Measurements from ENCODE around the gene PGC.

The PGC gene

DNA sequence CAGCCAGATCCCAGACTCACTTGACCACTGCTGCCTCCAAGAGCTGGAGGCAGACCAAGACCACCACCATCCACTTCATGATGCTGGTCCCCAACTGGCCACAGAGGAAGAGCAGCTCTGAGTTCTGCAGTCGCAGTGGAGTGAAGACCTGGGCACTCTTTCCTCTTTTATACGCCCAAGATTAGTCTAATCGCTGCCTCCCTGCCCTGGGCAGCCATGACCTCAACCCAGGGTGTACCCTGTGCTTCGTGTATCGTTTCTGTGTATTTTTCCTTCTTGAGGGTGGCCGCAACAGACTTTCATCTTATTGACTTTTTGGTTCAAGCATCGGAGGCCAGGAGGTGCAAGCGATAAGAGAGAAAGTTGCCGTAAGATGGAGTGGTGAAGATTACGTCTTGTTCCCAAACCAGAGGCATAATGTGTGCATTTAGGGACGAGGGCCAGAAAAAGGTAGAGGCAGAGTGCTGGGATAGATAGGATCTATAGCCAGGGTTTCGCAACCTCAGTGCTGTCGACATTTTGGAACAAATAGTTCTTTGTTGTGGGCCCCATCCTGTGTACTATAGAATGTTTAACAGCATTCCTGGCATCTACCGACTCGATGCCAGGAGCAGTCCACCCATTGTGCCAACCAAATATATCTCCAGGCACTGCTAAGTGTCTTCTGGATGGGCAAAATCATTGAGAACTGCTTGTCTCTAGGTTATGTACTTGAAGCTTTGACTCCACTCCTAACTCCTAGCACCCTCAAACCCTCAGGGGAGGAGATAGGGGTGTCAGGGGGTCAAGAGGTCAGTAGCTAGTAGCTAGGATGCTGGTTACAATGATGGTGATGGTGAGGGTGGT is at the start of gene PGC:
Gene PGC, minus strand, starts transcription at position 142 of the 846 bp plus-strand sequence. Its CDS starts 63 bp downstream, at position 79.
- DNase-seq (ENCODE audit: low read depth): no peak

DNA sequence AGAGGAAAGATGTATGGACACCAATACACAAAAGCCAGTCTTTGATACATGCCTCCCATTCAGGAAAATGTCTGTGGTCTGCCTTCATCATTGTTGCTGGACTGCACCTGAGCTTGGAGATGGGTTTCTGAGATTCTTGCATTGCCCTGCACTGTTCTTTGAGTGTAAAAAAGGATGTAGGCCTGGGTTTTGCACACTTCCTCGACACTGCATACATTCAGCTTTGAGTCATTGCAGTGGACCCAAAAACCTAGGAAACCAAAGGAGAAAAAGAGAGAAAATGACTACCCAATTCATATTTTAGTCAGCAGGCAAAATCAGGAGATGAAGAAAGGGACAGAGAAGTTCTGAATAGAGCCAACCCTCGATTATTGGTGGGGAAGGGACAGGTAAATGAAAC is 49.3 kb upstream of the PGC start:
- no peak for DNase-seq (ENCODE audit: low read depth)

DNA sequence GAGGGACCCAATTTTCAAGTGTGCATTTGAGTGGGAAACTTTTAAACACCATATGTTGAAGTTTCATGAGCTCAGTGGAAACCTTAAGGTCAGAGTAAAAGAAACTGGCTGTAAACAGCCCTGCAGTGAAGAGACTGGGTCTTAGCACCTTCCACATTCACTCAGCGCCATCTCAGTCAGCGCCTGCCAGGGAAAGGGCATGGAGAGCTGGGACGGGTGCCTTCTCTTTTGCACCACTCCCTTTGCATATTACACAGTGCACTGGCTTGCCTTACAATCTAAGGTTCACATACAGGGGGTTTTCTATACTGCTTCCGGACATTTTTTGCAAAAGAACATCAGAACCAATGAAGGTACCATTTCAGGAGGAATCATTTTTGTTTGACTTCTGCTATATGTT is 44.8 kb upstream of the PGC start:
- DNase-seq (ENCODE audit: low read depth): no peak

DNA sequence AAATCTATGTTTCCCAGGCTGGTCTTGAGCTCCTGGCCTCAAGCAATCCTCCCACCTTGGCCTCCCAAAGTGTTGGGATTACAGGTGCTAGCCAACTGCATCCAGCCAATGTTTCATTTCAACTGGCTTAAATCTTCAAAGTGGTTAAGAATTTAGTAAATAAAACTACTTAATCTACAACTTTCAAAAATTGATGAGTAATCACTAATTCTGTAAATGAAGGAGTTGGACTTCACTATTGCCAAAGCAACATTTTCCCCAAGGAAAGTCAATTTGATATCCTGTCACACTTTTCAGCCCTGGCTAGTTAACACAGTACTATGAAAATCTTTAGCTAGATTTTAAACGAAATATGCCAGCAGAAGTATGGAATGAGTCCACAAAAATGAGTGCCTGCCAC is 44.1 kb upstream of the PGC start:
- DNase-seq (ENCODE audit: low read depth): no peak

DNA sequence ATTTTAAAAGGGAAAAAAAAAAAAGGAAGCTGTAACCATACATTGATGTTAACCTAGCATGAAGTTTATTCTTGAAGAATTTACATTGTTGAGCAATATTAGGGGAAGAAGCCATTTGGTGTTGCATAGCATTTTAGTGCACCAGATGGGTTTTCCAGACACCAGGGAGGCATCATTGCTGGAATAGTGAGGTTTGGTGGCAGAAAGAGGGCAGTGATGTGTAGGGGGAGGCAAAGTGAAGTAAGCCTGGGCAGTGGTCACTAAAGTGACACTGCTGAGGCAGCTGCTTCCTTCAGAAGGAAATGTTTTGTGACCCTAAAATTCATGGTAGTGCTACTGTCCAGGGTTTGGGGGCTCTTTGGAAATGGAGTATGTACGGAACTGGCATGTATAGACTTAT is 42.8 kb upstream of the PGC start:
- no peak for DNase-seq (ENCODE audit: low read depth)

DNA sequence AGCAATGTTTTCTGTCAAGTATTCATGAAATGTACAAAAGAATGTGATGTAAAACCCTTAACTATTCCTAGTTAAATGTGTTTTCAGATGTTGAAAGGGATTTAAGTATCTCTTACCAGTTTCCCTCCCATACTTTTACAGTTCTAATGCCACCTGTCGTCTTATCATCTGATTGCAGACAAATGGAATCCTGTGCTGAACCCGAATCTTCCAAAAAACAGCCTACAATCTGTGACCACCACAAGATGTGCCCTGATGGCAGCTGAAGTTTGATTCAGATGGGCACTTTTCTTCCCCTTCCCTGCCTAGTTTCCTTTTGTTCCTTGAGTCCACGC is 42.2 kb upstream of the PGC start:
- no peak for DNase-seq (ENCODE audit: low read depth)

DNA sequence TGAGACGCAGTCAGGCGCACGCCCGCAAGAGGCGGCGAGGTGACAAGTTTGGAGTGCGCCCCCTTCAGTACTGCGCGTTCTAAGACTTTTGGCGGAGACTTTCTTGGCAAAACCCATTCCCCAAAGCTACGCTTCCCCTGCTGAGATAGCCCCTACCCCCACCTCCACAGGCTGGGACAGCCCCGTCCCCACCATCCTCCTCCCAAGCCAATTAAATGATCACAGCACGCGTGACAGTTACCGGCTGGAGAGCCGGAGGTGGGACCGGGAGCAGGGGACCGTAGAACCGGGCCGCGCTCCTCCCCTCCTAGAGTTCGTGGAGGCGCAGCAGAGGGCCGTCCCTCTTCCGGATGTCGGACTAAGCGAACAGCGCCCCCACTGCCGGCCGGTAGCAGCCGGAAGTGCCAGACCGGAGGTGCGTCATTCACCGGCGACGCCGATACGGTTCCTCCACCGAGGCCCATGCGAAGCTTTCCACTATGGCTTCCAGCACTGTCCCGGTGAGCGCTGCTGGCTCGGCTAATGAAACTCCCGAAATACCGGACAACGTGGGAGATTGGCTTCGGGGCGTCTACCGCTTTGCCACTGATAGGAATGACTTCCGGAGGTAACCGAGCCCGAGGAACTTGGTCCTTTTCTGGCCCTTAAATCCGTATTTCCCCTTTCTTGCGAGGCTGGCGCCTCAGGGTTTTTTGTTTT is 40.2 kb upstream of the PGC start, which contains the start of gene TOMM6:
Gene TOMM6, plus strand, starts transcription at position 476 of the 699 bp plus-strand sequence. Its CDS starts 4 bp downstream, at position 480.
- DNase-seq (ENCODE audit: low read depth): peak; percentile 95

DNA sequence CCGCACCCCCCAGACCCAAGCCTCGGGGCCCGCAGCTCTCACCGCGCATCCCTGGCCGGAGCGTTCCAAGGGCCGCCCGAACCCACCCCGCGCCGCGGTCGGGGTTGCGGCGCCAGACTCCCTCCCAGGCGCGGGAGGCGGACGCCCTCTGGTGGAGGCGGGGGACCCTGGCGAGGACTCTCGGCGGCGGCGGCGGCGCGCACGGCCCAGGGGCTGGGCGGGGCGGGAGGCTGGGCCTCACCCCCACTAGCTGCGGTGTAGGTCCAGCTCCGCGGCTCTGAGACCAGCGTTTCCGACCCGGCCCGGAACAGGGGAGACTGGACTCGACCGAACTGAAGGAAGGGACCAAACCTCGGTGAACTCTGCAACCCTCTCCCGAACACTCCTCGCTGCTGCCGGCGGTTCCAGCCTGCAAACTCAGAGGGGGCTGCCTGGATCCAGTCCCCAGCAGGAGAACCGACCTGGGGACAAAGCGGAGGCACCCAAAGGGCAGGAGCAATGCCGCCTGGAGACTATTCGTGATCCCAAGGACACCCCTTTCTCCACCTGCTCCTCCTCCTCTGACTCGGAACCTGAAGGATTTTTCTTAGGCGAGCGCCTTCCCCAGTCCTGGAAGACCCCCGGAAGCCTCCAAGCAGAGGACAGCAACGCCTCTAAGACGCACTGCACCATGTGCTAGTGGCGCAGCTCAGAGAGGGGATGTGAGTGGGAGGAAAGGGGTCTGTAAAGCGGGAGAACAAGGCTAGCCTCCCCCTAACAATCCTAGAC is 39.4 kb upstream of the PGC start:
- peak; percentile 78 for DNase-seq (ENCODE audit: low read depth)

DNA sequence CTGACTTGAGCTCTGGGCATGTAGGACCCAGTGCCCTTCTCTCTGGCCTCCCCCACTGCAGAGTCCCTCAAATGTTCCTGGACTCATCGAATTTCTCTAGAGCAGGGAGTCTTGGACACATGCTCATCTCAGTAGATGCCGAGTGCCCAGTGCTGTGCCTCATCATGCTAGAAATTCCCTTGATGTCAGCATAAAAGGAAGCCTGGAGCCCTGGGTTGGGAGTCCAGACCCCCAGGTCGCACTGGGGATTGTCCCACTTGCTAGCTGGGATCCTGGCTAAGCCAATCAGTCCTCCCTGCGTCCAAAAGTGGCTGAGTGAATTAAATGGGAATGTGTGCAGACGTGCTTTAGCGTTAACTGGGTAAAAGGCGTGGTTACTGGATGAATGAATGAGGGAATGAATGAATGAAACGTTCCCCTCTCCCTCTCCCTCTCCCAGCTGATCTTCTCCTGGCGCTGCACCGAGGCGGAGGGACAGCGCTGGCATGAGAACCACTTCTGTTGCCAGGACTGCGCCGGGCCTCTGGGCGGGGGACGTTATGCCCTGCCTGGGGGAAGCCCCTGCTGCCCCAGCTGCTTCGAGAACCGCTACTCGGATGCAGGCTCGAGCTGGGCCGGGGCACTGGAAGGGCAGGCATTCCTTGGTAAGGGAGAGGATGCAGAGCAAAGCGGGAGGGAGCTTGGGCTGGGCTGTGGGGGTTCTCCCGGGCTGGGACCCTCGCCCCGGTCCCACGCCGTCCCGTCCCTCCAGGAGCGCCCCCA is 38.7 kb upstream of the PGC start:
- peak; percentile 30 for DNase-seq (ENCODE audit: low read depth)

DNA sequence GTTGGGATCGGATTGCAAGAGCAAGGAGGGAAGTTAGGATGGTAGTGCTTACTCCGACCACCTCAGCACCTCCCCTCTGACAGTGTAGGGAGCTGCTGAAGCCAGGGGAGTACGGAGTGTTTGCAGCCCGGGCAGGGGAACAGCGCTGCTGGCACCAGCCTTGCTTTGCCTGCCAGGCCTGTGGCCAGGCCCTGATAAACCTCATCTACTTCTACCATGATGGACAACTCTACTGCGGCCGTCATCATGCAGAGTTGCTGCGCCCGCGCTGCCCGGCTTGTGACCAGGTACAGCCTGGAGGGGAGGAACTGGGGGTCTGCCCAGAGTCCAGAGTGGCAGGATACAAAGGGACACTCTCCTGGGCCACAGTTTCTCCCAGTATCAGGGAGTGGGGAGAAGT is 38.1 kb upstream of the PGC start:
- DNase-seq (ENCODE audit: low read depth): no peak

DNA sequence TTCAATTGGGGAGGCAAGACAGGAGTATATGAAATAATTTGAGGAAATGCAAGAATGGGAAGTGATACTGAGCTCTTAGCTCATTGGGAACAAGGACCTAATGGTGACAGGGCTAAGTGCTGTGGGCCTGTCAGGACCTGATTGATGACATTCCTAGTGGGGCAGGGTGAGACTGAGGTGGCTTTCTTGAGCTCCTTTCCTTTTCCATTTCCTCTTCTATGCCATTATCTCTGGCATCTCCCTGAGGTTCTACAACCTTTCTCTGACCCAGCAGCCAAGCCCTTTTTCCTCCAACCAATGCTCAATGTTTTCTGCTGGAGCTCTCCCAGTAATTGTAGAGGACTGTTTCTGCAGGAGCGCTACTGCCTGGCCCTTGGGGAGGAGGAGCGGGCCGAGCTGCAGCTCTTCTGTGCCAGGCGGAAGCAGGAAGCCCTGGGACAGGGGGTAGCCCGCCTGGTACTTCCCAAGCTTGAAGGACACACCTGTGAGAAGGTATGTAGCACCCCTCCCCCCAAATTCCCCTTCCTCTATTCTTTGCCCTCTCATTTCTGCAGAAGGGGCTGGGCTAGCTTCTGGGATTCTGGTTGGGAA is 37.5 kb upstream of the PGC start:
- no peak for DNase-seq (ENCODE audit: low read depth)

DNA sequence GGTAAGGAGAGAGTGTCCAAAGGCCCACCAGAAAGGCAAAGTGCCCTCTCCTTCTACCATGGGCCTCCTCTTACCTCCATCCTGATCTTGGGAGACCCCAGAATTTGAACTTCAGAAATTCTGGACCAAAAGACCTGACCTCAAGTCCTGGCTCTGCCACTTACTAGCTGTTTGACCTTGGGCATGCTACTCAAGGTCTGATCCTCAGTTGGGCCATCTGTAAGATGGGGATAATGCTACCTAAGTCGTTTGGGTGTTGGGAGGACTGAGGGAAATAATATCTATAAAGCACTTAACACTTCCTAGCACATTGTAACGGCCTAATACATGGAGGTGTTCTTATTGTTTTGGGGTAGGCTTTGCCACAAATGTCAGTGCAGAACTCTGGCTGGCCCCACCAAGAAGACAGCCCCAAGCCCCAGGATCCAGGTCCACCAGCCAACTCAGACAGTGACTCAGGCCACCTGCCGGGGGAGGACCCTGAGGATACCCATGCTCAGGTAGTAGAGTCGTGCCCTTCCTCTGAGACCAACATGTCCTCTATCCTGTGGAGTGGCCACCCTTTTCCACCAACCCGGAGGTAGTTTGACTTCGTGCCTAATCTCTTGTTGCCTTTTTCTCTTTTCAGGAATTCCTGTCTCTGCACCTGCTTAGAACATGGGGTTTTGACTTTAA is 36.0 kb upstream of the PGC start:
- DNase-seq (ENCODE audit: low read depth): no peak

DNA sequence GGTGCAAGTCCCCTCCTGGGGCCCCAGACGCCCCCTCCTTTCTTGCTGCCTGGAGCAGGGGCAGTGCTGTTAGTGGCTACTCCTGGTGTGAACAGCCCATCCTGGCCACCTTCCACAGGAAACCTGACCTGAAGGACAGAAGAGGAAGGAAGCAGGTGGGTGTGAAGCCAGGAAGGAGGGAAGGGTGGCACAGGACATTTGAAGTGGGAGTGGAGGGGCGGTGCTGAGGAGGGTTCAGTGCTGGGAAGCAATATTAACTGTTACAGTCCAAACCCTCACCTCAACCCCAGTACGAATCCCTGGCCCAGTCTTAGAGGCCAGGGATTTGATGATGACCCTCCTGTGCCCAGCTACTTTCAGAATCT is 34.2 kb upstream of the PGC start:
- no peak for DNase-seq (ENCODE audit: low read depth)

DNA sequence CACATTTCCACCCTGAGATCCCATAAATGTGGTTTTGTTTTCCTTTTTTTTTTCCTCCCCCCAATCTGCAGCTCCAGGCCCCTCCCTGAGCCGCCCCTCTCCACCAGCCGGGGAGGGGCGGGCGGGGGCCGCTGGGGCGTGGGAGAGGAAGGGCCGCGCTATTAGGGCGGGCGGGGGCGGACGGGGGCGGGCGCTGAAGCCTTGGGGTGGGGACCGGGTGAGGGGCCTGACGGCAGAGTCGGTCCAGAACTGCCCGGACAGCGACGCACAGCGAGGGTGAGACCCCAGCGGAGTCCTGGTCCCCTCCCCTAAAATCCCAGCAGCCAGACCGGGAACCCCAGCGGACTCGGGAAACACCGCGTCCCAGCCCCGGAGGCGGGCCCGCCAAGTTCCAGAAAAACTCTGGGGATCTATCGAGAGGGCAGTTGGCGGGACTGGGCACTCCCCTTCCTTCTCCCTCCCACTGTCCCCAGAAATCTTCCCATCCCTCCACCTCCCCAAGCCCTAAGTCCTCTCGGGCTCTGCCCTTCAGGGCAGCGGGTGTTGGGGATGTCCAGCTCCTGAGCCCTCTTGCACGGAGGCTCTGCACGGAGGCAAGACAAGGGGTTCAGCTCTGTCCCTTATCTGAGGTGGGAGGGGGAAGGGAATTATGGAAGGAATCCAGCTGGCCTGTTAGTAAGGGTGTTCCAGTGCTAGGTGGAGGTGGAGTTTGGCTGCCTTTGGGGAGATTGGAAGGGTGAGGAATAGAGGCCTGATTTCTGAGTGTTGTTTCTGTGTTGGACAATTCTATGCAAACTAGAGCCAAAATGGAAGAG is 33.6 kb upstream of the PGC start, which contains the start of gene PRICKLE4:
Gene PRICKLE4, plus strand, starts transcription at position 232 of the 815 bp plus-strand sequence. CDS start 2,692 bp downstream, outside the sequence.
- peak; percentile 24 for DNase-seq (ENCODE audit: low read depth)

DNA sequence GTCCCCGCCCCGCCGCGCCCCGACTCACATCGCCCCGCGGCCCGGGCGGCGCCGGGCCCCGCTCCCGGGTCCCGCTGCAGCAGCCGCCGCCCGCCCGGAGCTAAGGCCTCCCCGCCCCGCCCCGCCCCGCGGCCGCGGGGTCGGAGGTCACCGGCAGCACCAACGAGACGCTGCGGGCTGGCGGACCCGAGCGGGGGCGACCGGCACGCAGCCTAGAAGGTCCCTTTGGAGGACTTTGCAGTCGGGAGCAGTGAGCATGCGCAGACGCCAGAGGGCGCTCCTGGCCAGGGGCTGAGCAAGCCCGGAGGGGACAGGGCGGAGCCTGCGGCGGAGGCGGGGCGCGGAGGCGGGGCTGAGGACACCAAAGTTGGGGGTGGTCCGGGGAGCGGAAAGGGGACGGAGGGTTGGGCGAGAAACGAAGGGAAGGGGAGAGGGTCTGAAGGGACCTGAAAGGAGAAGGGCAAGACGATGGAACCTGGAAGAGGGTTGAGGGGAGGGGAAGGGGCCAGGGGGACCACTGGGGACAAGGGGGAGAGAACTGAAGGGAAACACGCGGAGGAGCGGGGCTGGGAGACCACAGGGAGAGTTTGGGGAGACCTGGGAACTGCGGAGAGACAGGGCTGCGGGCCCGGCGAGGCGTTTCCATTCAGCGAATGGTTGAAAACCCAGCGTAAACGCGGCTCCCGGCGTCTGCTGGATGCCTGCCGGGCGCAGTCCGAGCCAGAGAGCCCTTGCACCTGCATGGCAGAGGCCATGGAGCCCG is 32.8 kb upstream of the PGC start, which contains the start of gene FRS3:
Gene FRS3, minus strand, starts transcription at position 113 of the 763 bp plus-strand sequence. CDS start 2,913 bp downstream, outside the sequence.
- DNase-seq (ENCODE audit: low read depth): peak; percentile 89

DNA sequence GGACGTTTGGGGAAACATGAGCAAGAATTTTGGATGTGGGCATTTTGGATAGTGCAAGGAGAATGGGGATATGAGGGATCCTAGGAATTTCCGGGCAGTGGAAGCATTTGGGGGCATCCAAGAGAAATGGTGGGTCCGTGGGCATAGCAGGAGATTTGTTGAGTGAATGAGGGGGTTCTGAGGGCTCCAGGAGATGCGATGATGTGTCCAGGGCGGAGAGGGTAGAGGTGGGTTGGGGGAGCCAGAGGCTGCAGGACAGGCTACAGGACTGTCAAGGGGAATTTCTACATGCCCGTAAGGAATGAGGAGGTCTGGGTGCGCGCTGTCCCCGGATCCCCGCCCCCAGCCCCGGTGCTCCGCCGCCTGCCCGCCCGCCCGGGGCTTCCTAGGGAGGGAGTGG is 32.1 kb upstream of the PGC start:
- DNase-seq (ENCODE audit: low read depth): no peak

DNA sequence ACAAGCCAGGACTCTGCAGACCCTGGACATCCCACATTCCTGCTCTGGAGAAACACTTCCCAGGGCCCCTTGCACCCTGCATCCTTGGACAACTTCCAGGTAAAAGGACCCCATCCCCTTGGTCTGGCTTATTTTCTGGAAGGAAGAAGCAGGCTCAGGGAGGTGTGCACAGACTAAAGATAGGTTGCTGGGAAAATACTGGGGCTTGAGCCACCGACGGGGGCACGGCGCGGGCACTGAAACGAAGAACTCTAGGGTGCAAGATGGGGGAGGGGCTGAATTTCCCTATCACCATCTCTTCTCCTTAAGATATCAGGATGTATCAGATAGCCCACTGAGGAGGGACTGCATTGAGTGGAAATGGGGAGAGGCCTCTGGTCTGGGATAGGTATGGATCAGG is 31.7 kb upstream of the PGC start:
- no peak for DNase-seq (ENCODE audit: low read depth)

DNA sequence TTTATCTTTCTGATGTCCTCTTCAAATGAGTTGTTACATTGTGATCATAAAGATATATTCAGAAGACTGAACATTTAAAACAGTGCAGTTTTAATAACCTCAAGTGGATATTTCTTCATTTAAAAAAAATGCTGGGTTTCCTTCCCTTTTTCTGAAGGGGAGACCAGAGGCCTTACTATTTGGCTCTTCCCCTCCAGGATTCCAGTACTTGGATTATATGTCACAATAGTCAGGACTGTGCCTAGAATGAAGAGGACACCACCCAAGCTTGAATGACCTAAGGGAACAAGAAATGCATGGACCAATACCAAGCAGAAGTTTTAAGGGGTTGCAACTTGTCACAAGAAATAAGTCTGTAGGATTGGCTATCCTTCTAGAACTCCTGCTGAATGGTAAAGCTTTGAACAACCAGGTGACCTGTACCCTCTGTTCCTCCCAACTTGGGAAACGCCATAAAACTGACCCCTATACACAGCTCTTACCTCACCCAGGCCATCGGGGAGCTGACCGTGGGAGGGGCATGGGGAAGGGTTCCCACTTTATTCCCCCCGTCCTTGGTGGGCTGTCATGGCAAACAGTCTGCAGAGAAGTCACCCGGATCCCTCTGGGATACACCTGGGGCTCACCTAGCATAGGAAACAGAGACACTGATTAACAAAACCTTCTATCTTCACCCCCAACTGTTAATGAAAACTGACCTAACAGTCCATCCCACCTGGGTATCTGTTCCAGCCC is 30.5 kb upstream of the PGC start:
- DNase-seq (ENCODE audit: low read depth): no peak

Measured in iris pigment epithelial cell (primary cell).